ENCODE measurements around the gene SZT2.

Gene SZT2

DNA sequence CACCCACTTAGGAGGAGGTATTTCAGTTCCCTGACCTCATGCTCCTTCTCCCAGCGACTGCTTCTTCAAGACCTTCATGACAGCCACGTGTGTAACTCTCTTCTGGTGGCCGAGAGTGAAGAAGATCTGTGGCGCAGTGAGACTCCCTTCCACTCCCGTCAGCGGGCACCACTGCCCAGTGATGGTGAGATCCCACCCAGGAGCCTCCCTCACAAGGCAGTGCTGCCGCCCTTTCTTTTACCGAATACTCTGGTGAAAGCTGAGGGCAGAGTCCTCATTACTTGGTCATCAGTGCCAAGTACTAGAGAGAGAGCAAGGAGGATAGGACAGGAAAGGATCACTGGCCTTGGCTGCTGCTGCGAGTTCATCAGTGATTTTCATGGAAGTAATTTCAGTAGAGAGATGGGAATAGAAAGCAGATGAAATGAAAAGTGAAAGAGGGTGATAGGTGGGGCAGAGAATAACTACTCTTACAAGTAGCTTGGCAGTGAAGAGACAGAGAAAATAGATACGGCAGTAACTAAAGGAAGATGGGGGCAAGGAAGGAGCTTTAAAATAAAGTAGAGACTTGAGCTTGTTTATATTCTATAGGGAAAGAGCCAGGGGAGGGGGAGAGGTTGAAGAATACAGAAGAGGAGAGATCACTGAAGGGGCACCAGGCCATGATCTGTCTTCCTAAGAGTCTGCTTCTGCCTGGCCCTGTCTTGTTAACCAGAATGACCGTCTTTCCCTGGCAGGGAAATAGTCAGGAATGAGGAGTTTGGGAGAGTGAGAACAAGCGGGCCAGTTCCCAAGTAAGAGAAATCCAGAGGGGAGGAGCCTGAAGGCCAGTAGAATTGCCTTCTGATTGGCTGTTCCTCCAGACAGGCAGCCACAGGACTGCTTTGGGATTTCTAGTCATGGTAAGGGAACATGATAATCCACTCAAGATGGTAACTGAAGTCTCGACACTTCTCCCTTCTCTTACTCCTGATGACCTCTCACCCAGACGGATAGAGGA, 45.7 kb downstream of the SZT2 start:
- Histone ChIP-seq H2AFZ (ENCODE audit: low read depth, low read length, severe bottlenecking) (no peak overlapping the region), H3K4me2 (ENCODE audit: low read depth, low read length, poor library complexity, severe bottlenecking) (no peak overlapping the region), H4K20me1 (ENCODE audit: low read depth, low read length) (no peaks in the 10 kb centered on the region), H3K27ac (ENCODE audit: low read depth, low read length) (no peak overlapping the region), H3K79me2 (ENCODE audit: insufficient read depth, low read length) (no peaks in the 10 kb centered on the region), H3K4me3 (ENCODE audit: insufficient read depth, low read length, poor library complexity, severe bottlenecking) (no peak overlapping the region), H3K9ac (ENCODE audit: low read length) (no peak overlapping the region), H3K9me3 (ENCODE audit: insufficient read depth, low read length) (no peaks in the 10 kb centered on the region), H3K9me2 (replicated peaks; ENCODE audit: insufficient read depth, low read length) (no peaks in the 10 kb centered on the region), H3K36me3 (ENCODE audit: low read length) (no peaks in the 10 kb centered on the region), H3F3A (ENCODE audit: insufficient read depth) (no peaks in the 10 kb centered on the region), H3K27me3 (ENCODE audit: low read length) (no peaks in the 10 kb centered on the region)
- TF ChIP-seq, protein P1, sequence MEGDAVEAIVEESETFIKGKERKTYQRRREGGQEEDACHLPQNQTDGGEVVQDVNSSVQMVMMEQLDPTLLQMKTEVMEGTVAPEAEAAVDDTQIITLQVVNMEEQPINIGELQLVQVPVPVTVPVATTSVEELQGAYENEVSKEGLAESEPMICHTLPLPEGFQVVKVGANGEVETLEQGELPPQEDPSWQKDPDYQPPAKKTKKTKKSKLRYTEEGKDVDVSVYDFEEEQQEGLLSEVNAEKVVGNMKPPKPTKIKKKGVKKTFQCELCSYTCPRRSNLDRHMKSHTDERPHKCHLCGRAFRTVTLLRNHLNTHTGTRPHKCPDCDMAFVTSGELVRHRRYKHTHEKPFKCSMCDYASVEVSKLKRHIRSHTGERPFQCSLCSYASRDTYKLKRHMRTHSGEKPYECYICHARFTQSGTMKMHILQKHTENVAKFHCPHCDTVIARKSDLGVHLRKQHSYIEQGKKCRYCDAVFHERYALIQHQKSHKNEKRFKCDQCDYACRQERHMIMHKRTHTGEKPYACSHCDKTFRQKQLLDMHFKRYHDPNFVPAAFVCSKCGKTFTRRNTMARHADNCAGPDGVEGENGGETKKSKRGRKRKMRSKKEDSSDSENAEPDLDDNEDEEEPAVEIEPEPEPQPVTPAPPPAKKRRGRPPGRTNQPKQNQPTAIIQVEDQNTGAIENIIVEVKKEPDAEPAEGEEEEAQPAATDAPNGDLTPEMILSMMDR (IDR thresholded peaks at IDR 0.05; ENCODE audit: insufficient read depth, low read length, poor library complexity, severe bottlenecking): no peak
- TF ChIP-seq EZH2phosphoT487 (conservative IDR thresholded peaks at IDR 0.05; ENCODE audit: low read length): no peak

DNA sequence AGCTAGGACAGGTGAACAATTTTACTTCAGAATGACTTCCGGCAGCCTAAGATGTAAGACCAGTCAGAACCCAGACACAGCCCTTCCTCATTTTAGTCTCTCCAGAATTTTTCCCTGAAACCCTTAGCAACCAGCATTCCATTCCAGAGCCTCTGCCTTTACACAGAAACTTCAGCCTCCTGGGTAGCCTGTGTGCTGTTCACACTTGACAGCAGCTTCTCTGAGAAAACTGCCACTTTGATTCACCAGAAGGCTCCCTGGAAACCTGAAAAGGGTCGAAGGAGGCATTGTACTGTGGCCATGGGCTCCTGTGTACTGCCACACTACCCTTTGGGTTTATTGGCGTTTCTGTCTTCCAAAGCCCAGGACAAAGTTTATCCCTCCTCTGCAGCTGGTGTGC, 46.7 kb downstream of the SZT2 start:
- H3K4me2 ChIP-seq (ENCODE audit: low read depth, low read length, poor library complexity, severe bottlenecking): no peak overlapping the region
- H3K79me2 ChIP-seq (ENCODE audit: insufficient read depth, low read length): no peaks in the 10 kb centered on the region
- no peaks in the 10 kb centered on the region for H3K9me3 ChIP-seq (ENCODE audit: insufficient read depth, low read length)
- H3K27me3 ChIP-seq (ENCODE audit: low read length): no peaks in the 10 kb centered on the region
- no peak overlapping the region for H3K4me3 ChIP-seq (ENCODE audit: insufficient read depth, low read length, poor library complexity, severe bottlenecking)
- TF ChIP-seq, protein P1 (IDR thresholded peaks at IDR 0.05; ENCODE audit: insufficient read depth, low read length, poor library complexity, severe bottlenecking): no peak
- no peak for TF ChIP-seq EZH2phosphoT487 (conservative IDR thresholded peaks at IDR 0.05; ENCODE audit: low read length)
- H3K27ac ChIP-seq (ENCODE audit: low read depth, low read length): no peak overlapping the region
- H2AFZ ChIP-seq (ENCODE audit: low read depth, low read length, severe bottlenecking): no peak overlapping the region
- no peaks in the 10 kb centered on the region for H3F3A ChIP-seq (ENCODE audit: insufficient read depth)
- H3K9me2 ChIP-seq (replicated peaks; ENCODE audit: insufficient read depth, low read length): no peaks in the 10 kb centered on the region
- H3K9ac ChIP-seq (ENCODE audit: low read length): no peak overlapping the region
- H3K36me3 ChIP-seq (ENCODE audit: low read length): no peaks in the 10 kb centered on the region
- no peaks in the 10 kb centered on the region for H4K20me1 ChIP-seq (ENCODE audit: low read depth, low read length)

DNA sequence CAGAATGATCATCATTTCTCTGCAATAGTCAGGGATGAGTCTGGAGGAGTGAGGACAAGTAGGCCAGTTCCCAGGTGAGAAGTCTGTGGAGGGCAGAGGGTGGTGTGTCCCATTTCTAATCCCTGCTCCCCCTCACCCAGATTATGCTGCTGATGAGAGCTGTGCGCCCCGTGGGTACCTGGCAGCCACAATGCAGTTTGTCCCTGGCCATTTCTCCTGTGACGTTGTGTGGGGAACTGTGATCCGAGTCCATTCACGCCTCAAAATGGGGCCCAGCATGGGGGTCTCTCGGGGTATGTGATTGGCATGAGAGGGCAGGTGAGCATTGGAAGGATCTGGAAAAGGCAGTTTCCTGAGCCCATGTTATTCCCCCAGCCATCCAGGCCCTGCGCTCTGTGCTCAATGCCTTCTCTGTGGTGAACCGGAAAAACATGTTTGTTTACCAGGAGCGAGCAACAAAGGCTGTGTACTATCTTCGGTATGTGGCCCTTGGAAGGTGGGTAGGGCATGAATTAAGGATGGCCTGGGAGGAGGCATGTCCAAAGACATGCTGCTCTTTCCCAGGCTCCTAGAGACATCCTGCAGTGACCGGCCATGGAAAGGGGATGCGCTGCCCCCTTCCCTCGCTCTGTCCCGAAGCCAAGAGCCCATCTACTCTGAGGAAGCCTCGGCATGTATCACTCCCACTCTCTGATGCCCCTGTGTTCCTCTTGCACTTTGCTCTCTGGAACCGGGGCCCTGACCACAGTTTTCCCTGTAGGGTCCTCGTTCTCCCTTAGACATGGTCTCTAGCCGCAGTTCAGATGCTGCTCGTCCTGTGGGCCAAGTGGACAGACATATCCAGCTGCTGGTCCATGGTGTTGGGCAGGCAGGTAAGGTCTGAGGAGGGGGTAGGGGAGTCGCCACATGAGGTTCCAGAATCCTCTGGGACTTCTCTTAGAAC, 47.6 kb downstream of the SZT2 start:
- H2AFZ ChIP-seq (ENCODE audit: low read depth, low read length, severe bottlenecking): no peak overlapping the region
- no peaks in the 10 kb centered on the region for H3K9me2 ChIP-seq (replicated peaks; ENCODE audit: insufficient read depth, low read length)
- no peaks in the 10 kb centered on the region for H3F3A ChIP-seq (ENCODE audit: insufficient read depth)
- TF ChIP-seq, protein P1 (IDR thresholded peaks at IDR 0.05; ENCODE audit: insufficient read depth, low read length, poor library complexity, severe bottlenecking): no peak
- H3K27ac ChIP-seq (ENCODE audit: low read depth, low read length): no peak overlapping the region
- H4K20me1 ChIP-seq (ENCODE audit: low read depth, low read length): no peaks in the 10 kb centered on the region
- no peaks in the 10 kb centered on the region for H3K9me3 ChIP-seq (ENCODE audit: insufficient read depth, low read length)
- H3K36me3 ChIP-seq (ENCODE audit: low read length): no peaks in the 10 kb centered on the region
- no peak overlapping the region for H3K4me3 ChIP-seq (ENCODE audit: insufficient read depth, low read length, poor library complexity, severe bottlenecking)
- H3K79me2 ChIP-seq (ENCODE audit: insufficient read depth, low read length): no peaks in the 10 kb centered on the region
- no peak overlapping the region for H3K9ac ChIP-seq (ENCODE audit: low read length)
- no peak overlapping the region for H3K4me2 ChIP-seq (ENCODE audit: low read depth, low read length, poor library complexity, severe bottlenecking)
- no peaks in the 10 kb centered on the region for H3K27me3 ChIP-seq (ENCODE audit: low read length)

All from SU-DHL-6 (cell line).